GM12864 (cell line): Measurements from ENCODE around the gene GOLT1B.

ENCODE experiments used
- DNase-seq: peaks from one replicate; pipeline ENCODE4 v3.0.0-alpha.2; 2011; ENCODE audit warnings: low read depth
- H3K4me3 ChIP-seq: 2 replicates; pipeline ENCODE4 v1.5.1; 2011; ENCODE audit warnings: mild to moderate bottlenecking, low read depth, low read length, control low read depth
- TF ChIP-seq, protein P1 (sequence below): IDR thresholded peaks from 2 replicates; pipeline ENCODE4 v1.5.1; 2011; ENCODE audit warnings: low read depth, mild to moderate bottlenecking, moderate library complexity, low read length, control low read depth, inconsistent platforms; ENCODE audit errors: missing control alignments

GOLT1B gene

GRCh38 chr12:21561158-21561557, 59.6 kb downstream of the GOLT1B start:
- DNase-seq: no peak
- TF ChIP-seq, protein P1, sequence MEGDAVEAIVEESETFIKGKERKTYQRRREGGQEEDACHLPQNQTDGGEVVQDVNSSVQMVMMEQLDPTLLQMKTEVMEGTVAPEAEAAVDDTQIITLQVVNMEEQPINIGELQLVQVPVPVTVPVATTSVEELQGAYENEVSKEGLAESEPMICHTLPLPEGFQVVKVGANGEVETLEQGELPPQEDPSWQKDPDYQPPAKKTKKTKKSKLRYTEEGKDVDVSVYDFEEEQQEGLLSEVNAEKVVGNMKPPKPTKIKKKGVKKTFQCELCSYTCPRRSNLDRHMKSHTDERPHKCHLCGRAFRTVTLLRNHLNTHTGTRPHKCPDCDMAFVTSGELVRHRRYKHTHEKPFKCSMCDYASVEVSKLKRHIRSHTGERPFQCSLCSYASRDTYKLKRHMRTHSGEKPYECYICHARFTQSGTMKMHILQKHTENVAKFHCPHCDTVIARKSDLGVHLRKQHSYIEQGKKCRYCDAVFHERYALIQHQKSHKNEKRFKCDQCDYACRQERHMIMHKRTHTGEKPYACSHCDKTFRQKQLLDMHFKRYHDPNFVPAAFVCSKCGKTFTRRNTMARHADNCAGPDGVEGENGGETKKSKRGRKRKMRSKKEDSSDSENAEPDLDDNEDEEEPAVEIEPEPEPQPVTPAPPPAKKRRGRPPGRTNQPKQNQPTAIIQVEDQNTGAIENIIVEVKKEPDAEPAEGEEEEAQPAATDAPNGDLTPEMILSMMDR: no peak
- H3K4me3 ChIP-seq: no peak overlapping the region

GRCh38 chr12:21562859-21563258, 61.3 kb downstream of the GOLT1B start:
- DNase-seq: no peak
- no peak overlapping the region for H3K4me3 ChIP-seq
- TF ChIP-seq, protein P1: no peak

DNA sequence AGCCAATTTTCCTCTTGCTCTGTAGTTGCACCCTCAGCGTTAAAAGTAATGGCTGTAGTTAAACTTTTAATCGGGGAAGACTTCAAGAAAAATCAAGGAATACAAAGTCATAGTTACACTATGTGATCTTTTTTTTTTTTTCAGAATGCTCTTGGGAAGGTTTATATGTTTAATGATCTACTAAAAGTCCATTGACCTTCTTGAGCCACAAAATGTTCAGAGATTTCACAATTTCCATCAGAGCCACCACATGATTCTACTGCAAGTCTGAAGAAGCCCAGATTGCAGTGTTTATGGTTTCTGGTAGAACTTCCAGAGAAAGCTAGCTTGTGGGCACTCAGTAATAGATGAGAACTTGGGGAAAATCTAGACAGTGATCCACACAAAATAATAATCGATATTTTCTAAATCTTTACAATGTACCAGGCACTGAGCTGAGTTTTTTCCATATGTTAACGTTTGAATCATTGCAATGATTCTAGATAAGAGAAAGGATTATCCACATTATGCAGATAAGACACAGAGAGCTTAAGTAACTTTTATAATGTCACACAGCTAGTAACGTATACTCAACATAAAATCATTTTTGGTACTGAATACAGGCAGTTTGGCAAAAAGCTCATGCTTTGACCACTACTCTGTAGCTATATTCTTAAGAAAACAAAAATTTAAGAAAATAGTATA, 64.8 kb downstream of the GOLT1B start:
- H3K4me3 ChIP-seq: no peak overlapping the region
- DNase-seq: no peak
- TF ChIP-seq, protein P1: no peak

- TF ChIP-seq, protein P1: no peak
- H3K4me3 ChIP-seq: no peak overlapping the region
- DNase-seq: no peak
These were observed 65.4 kb downstream of the GOLT1B start for GRCh38 chr12:21566907-21567394.
